GM21381 (cell line): Measurements from ENCODE around the gene CDX2.

Experiments
- ATAC-seq: cut with Tn5 transposase; IDR thresholded peaks from one replicate; pipeline ENCODE4 v1.9.1; 2021; ENCODE audit warnings: mild to moderate bottlenecking, moderate library complexity; ENCODE audit not compliant: unreplicated experiment

The CDX2 gene

DNA sequence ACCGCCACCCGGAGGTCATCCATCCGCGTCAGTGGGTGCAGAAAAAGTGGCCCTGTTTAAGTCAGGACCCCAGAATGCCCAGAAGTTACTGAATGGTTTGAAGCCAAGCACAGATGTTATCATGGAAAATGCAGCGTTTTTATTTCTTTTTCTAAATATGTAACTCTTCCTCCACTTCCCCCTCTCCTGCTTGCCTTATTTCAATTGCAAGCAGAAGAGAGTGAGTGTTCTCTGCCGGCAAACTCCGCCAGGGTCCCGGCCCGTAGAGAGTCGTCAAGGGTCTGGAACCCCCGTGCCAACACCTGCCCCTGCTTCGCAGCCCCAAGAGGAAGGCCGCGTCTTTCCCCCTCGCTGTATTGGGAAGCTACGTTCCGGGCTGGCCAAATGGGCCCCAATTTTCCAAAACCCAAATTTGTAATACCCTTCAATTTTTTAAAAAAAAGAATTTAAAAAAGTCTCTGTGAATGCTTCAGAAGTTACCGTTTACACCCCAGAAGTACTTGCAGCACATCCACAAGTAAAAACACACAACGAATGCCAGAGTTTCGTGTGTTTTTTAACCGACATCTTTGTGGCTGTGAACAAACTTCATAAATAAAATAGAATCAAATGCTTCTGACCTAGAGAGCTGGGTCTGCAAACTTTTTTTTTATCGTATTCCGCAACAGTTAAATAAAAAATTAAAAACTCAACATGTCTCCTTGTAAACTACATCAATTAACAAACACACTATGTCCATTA, 50.0 kb downstream of the CDX2 start:
- no peak for ATAC-seq

DNA sequence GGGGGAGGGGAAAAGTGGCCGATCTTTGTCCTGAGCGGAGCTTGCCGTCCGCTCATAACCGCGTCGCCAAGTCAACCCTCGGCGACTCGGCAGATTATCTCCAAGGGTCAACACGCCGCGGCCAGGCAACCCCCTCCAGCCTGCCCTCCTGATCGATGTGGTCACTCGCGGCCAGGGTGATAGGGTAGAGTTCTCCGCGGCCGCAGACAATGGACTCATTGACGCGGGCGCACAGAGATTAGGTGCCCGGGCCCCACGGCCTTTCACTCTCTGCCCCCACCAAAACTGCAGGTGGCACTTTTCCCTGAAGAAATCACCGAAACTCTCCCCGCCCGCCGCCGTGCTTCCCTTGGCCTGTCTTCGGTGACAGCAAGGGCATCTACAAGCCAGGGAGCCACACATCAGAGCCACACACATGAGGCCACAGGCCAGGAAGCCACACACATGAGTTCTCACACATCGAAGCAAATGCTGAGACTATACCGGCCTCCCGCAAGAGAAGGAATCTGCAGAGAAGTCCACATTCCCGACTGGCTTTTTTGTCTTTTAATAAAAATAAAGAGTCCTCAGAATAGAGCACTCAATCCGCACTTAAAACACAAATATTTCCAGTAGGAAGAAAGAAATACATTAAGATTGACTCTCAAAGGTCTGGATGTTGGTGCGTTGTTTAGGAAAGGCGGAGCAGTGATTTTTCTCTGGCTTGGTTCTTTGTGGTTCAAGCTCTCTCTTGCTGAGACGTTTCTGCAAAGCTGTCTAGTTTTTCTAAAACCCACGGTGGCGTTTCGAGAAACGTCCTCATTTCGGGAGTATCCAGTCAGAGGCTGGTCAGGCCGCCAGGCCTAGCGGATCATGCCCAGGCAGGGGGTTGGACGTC, 50.8 kb downstream of the CDX2 start:
- ATAC-seq: no peak

DNA sequence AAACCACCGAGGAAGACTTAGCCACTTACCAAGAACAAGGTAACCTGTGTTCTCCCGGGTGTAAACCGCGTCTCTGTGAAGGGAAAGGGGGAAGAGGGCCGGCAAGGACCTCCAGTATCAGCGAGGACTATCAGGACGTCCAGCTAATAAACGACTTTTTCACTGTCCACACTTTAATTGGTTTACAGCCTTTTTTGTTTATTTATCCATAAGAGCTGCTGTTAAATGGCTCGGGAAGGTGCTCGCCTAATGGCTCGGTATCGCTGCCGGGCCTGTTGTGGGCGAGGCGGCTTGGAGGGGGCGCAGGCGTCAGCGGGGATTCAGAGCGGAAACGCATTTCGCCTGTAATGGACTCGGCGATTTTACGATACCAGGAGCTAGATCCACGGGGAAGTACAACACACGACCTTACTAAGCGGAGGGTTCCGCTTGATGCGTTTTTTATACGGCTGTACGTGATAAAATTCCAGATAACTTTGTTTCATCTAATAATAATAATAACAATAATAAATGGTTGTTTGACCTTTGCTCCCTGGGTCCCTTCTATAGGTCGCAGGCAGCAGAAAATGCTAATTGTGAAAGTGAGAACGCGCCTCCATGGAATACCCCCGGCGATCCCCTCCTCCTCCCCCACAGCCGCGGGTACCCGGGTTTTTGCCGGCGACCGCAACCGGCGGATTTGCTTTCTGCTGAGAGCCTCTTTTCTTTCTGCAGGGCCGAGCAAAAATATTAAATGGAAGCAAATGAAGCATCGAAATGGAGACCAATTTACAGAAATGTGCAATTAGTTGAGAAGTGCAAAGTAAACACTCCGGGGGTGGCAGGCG, 51.8 kb downstream of the CDX2 start:
- ATAC-seq: no peak

DNA sequence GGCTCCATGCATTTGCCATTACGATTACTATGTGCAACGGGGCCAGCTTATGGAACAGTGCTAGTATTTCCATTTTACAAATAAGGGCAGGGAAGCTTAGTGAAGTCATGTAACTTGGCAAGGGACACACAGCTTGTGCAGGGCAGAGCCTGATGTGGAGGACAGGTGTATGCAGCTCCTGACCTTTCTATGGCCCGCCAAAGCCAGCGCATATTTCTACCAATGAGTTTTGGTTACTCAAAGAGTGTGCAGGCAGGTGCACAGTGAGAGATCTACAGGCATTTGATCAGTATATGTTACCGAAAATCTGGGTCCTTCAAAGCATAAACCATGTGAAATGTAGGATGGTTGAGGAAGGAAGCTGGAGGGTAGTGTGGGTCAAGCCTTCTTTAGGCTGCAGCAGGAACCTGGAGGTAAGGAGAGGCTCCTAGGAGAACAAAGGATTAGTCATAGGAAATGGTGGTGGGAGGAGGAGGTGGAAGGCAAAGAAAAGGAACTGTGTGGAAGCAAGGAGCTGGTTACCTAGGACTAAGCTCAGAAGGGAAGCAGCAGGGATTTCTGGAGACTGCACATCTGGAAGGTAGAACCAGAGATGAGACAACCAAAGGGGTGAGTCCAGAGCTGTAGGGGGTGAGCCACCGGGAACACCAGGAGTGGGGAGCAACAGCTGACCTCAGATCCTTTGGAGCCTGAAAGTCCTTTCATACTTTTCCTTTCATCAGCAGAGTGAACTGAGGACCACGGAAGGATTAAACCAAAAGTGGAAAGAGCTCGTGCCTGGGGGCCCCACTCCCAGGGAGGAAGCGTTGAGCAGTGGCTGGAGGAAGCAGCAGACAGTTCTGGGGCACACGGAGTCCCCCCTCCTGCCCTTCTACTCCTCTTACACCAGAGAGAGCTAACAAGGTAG, 53.6 kb downstream of the CDX2 start:
- no peak for ATAC-seq

DNA sequence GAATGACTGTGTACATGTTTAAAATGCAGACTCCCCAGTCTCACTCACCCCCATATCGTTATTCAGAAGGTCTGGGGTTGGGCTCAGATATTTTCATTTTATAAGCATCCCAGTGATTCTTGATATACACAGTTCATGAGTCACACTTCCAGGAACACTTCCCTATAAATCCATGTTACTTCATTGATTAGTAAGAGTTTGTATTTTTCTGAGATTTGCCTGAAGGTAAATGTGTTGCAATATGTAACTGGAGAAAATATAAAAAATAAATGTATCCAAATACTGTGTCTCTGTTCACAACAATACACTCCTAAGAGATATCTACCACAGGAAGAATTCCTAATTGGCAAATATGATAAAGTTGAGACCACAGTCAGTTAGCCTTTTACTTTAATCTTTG, 56.0 kb downstream of the CDX2 start:
- ATAC-seq: no peak

DNA sequence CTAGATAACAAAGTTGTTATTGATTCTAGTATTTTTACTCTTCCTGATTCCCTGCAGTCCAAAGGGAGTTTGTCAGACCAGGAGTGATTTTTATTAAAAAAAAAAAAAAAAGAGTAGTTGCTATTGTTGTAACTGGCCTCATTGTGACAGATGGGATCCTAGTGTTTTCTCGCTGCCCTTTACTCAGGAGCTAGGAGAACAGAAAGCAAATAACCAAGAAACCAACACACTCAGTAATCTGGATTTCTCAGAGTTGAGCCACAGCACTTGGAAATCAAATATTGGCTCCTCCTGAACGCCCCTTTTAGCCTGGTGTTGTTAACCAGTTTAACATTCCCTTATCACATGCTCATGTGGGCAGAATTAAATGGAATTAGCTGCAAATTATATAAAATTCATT, 57.6 kb downstream of the CDX2 start:
- ATAC-seq: no peak
